Mesothelial cell of epicardium (in vitro differentiated cells): ENCODE measurements around the gene GRM8. TPM values are rescaled to one million over a fixed set of nuclear protein-coding genes. Genes with fewer than 3 reads are reported as not detected.
A peak's percentile ranks its signal among the peaks of the same experiment; 100 is the strongest.

Experiments used
- DNase-seq, 2 experiments: peaks; one replicate each; pipeline ENCODE4 v3.0.0; 2021; ENCODE audit warnings: low spot score in 2 of 2; ENCODE audit not compliant: unreplicated experiment in 2 of 2
- H3K27ac Mint-ChIP-seq: 2 replicates; pipeline ENCODE4 v1.8.0; 2021; ENCODE audit warnings: mixed read lengths
- H3K27me3 Mint-ChIP-seq: 2 replicates; pipeline ENCODE4 v1.8.0; 2021; ENCODE audit warnings: low read depth, mixed read lengths
- H3K36me3 Mint-ChIP-seq: 2 replicates; pipeline ENCODE4 v1.8.0; 2021; ENCODE audit warnings: mixed read lengths
- H3K4me1 Mint-ChIP-seq: 2 replicates; pipeline ENCODE4 v1.8.0; 2021; ENCODE audit warnings: mixed read lengths
- H3K4me3 Mint-ChIP-seq: 2 replicates; pipeline ENCODE4 v1.8.0; 2021; ENCODE audit warnings: mild to moderate bottlenecking, moderate library complexity, mixed read lengths
- H3K9me3 Mint-ChIP-seq: 2 replicates; pipeline ENCODE4 v1.8.0; 2021; ENCODE audit warnings: mixed read lengths
- total RNA-seq: library from RNA; stranded (reverse); gene quantifications from 3 replicates; pipeline ENCODE4 v1.2.1, GENCODE V29; 2021
- TF ChIP-seq, protein P1 (sequence below): fragments of 200-600 bp; sonication (generic); IDR thresholded peaks from one replicate; pipeline ENCODE4 v1.5.0; 2021; ENCODE audit warnings: antibody characterized with exemption; ENCODE audit not compliant: unreplicated experiment

The GRM8 gene
- total RNA-seq, 1 donor from 2014 or later: 1.0 TPM

DNA sequence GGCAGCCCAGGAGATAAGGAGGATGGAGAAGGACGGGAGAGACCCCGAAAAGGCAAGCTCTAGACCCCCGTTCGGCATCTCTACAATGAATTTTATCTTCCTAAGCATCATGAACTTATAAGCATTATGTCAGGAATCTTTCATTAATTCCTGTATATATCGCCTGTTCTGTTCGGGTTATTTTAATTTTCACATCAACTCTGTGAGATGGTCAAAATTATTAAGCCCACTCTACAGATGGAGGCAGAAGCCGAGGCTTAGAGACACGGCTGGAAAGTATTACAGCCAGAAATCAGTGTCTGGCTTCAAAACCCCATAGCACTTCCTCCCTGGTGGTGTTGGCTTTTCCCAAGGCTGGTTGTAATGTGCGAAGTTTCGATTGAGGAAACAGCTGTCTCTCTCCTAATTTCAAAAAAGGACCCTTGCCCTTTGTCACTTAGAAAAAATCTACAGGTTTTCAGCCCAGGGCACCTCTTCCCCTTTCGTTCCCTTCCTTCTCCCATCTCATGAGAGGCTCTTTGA lies 1.5 kb upstream of the GRM8 start:
- H3K4me1 Mint-ChIP-seq: peaks cover 10% of the 10 kb centered on the region
- no peaks in the 10 kb centered on the region for H3K9me3 Mint-ChIP-seq
- no peak overlapping the region for H3K27ac Mint-ChIP-seq
- peaks cover 93% of the 10 kb centered on the region for H3K27me3 Mint-ChIP-seq
- no peak overlapping the region for H3K4me3 Mint-ChIP-seq
- no peak for DNase-seq
- H3K36me3 Mint-ChIP-seq: no peaks in the 10 kb centered on the region
- TF ChIP-seq, protein P1, sequence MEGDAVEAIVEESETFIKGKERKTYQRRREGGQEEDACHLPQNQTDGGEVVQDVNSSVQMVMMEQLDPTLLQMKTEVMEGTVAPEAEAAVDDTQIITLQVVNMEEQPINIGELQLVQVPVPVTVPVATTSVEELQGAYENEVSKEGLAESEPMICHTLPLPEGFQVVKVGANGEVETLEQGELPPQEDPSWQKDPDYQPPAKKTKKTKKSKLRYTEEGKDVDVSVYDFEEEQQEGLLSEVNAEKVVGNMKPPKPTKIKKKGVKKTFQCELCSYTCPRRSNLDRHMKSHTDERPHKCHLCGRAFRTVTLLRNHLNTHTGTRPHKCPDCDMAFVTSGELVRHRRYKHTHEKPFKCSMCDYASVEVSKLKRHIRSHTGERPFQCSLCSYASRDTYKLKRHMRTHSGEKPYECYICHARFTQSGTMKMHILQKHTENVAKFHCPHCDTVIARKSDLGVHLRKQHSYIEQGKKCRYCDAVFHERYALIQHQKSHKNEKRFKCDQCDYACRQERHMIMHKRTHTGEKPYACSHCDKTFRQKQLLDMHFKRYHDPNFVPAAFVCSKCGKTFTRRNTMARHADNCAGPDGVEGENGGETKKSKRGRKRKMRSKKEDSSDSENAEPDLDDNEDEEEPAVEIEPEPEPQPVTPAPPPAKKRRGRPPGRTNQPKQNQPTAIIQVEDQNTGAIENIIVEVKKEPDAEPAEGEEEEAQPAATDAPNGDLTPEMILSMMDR: peak; percentile 41

DNA sequence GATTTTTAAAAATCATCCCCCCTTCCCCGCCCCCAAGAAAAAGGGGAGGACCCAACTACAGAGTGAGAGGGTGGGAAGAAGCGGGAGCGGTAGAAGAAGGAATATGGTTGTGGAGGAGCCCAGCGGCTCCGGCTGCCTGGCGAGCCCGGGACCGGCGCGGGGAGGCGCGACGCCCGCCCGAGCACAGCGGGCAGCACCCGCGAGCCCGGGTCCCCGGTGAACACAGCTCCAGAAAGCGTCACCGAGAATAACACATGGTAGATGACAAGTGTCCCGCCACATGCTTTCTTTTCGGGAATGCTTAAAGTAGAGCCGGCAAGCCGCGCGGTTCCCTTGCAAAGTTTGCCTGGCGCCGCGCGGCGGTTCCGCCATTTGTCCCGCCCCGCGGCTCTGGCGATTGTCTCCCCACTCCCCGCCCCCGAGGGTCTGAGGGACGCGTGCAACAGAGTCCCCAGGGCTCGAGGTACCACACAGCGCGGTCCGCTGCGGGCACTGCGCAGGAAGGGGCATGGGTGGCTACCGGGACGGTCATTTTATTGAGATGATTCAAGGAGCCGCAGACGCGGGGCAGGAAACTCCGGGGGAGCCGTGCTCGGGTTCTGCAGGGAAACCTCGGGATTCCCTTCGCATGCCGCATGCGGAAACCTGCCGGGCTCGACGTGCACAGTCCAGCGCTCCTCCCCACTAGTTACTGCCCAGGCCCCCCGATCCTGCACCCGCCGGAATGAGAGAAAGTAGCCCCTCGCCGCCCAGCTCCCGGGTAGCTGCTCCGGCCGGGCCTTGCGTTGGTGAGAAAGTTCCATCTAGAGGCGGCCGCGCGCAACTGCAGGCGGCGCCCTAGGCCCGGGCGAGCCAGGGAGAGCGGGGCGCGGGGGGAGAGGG lies 781 bp upstream of the GRM8 start:
- peak; percentile 40 to 74 for DNase-seq
- no peaks in the 10 kb centered on the region for H3K9me3 Mint-ChIP-seq
- TF ChIP-seq, protein P1: peak; percentile 91
- peaks cover 10% of the 10 kb centered on the region for H3K4me1 Mint-ChIP-seq
- H3K36me3 Mint-ChIP-seq: no peaks in the 10 kb centered on the region
- peaks cover 93% of the 10 kb centered on the region for H3K27me3 Mint-ChIP-seq
- H3K27ac Mint-ChIP-seq: no peak overlapping the region
- peak overlapping the region; percentile 76 for H3K4me3 Mint-ChIP-seq

DNA sequence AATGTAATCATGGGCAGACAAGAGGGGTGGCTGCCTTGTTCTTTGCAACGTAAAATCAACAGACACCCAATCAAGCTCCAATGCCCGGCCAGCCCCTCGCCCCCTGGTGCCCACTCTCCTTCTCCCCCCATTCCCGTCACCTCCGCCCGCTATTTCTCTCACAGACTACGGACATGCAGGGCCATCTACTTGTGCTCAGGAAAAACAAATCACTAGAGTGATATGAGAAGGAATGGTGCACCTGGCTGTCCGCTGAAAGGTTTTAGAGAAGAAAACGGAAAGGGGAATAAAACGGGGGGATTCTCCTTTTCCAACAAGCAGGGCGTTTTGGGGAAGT lies 396 bp downstream of the GRM8 start:
- TF ChIP-seq, protein P1: no peak
- Mint-ChIP-seq H3K27ac (no peak overlapping the region), H3K4me3 (peak overlapping the region; percentile 60), H3K4me1 (peaks cover 10% of the 10 kb centered on the region), H3K36me3 (no peaks in the 10 kb centered on the region), H3K27me3 (peaks cover 93% of the 10 kb centered on the region), H3K9me3 (no peaks in the 10 kb centered on the region)
- no peak for DNase-seq

DNA sequence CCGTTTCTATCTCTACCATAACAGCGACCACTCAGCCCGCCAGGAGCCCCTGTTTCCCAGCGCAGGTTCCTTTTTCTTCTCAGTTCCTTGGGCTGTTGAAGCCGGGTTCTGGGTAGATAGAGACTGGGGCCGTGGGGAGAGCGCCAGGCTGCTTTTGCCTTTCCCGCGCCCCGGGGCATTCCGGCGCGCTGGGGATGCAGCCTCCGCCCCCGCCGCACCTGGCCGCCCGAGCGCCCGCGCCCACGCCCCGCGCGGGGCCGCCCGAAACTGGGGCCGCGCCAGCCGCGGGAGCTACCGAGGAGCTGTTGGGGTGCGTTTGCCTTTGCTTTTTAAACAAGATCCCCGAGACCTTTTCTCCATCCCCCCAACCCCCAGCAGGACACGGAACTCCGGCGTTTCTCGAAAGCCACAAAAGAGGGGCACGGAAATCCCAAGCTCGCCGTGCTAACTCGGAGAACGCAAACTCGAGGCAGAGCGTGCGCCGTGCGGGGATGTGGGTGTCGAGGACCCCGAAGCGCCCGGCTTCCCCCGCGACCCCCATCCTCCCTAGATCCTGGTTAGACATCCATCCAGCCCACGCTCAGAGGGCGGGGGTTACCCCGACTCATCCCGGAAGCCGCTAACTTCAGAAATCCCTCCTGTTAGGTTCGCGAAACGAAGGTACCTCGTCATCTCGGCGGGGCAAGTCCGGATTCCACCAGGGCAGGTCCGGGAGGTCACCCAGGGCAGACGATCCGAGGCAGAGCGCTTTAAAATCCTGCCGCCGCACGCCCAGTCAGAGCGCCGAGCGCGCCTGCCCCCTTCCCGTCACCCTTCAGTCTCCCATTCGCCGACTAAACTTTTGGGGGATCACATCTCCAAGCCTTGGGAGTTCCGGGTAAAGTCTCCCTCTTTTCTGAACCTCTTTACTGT lies 1.0 kb downstream of the GRM8 start:
- H3K4me3 Mint-ChIP-seq: peak overlapping the region; percentile 60
- no peaks in the 10 kb centered on the region for H3K9me3 Mint-ChIP-seq
- peaks cover 10% of the 10 kb centered on the region for H3K4me1 Mint-ChIP-seq
- no peak overlapping the region for H3K27ac Mint-ChIP-seq
- peak in 1 of 2 experiments; percentile 43 for DNase-seq
- peaks cover 93% of the 10 kb centered on the region for H3K27me3 Mint-ChIP-seq
- H3K36me3 Mint-ChIP-seq: no peaks in the 10 kb centered on the region
- TF ChIP-seq, protein P1: no peak

DNA sequence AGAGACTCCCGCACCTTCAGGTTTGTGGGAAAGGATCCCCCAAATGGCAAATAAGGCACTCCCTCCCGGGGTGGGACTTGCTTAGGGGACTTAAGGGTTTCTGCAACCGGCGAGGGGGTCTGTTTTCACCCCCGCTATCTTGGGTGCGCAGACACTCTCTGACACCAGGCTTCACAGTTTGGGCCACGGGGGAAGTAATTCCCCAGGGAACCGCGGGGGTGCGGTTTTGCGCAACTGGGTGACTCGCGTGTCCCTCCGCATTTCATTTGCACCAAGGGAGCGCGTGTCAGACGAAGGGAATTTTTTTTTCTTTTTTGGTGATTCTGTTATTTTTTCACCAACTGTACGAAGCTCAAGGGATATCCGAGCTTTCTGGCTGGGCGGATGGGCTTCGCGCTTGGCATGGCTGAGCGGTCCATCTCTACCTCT lies 1.7 kb downstream of the GRM8 start:
- DNase-seq: no peak
- H3K4me1 Mint-ChIP-seq: peaks cover 10% of the 10 kb centered on the region
- peaks cover 93% of the 10 kb centered on the region for H3K27me3 Mint-ChIP-seq
- no peak overlapping the region for H3K27ac Mint-ChIP-seq
- no peaks in the 10 kb centered on the region for H3K9me3 Mint-ChIP-seq
- TF ChIP-seq, protein P1: no peak
- H3K36me3 Mint-ChIP-seq: no peaks in the 10 kb centered on the region
- H3K4me3 Mint-ChIP-seq: peak overlapping the region; percentile 33
